ENCODE measurements around the gene KLF16. TPM values are rescaled to one million over a fixed set of nuclear protein-coding genes. Genes with fewer than 3 reads are reported as not detected.

The KLF16 gene
- total RNA-seq, 1 experiment from 2014 or later = 64.0 TPM

DNA sequence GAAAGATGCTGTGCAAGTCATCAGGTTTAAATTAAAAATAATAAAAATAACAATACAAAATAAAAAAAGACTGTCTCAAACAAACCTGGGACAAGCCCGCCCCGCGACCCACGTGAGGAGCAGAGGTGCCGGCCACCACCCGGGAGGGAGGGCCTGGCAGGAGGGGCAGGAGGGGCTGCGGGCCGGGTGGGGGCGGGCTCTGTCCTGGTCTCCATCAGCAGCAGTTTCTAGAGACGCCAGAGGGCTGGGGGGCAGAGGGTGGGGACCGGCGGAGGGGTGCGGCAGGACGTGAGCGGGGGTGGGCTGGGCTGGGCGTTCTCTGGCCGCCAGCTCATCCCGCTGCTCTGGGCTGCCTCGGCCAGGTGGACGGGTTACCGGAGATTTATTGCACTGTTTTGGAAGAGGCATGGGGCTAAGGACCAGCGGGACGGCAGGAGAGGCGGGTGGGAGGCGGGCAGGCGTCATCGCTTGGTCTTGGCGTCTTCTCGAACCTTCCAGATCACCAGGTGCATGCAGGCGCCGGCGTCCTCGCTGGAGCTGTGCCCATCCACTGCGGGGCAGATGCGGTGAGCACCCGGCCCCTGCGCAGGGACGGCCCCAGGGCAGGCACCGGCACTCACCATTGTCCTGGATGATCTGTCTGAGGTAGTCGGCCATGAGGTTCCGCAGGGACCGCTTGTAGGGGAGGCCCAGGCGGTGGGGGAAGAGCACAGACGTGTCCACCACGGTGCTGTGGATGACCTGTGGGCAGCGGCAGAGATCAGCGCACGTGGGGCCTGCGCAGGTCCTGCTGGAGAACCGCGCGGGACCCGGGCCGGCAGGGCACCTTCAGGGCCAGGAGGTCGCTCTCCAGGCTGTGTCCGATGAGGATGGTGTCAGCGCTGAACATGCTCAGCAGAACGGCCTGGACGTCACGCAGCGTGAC lies 47.5 kb downstream of the KLF16 start (continued):
- TF ChIP-seq ESRRA (CRISPR knock-in tag; IDR thresholded peaks at IDR 0.05; ENCODE audit: borderline replicate concordance) (no peak), TP53 (CRISPR knock-in tag; IDR thresholded peaks at IDR 0.05) (no peak), TEAD1 (CRISPR knock-in tag; IDR thresholded peaks at IDR 0.05) (no peak), ERG (CRISPR knock-in tag; IDR thresholded peaks at IDR 0.05) (no peak), GABPB1 (CRISPR knock-in tag; IDR thresholded peaks at IDR 0.05) (no peak), ZNF121 (CRISPR knock-in tag; IDR thresholded peaks at IDR 0.05) (no peak), SMAD4 (CRISPR knock-in tag; IDR thresholded peaks at IDR 0.05) (no peak)
- TF ChIP-seq, protein P1, sequence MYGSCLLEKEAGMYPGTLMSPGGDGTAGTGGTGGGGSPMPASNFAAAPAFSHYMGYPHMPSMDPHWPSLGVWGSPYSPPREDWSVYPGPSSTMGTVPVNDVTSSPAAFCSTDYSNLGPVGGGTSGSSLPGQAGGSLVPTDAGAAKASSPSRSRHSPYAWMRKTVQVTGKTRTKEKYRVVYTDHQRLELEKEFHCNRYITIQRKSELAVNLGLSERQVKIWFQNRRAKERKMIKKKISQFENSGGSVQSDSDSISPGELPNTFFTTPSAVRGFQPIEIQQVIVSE (CRISPR knock-in tag; IDR thresholded peaks at IDR 0.05; ENCODE audit: borderline replicate concordance) = no peak

DNA sequence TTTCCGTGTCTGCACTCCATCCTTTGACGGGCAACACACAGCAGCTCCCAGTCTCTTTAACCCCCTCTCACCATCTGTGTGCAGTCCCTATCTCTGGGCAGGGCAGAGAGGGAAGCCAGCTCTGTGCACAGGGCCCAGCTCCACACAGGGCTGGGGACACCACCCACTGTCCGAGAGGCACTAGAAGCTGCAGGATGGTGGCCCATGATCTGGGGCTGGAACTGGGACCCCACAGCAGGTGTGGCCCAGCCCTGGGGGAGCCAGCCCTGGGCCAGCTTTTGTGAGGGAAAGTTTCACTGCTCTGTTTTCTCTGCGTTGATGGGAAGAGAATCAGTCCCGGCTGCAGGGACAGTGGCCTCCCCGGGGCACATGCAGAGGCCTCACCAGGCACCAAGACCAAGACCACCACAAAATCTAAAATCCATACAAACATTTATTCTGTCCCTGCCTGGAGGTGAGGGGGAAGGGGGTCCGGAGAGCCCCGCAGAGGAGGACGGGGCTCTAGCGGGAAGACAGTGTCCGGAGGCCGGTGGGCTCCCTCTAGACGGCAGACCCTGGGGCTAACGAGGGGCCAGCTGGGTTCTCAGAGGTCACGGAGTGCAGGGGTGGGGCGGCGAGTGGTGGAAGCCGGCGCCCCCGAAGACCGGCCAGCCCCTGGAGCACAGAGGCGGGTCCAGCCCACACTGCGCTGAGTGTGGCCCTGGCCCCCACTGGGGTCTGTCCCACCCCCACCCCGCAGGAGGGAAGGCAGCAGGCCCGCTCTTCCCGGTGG lies 48.4 kb downstream of the KLF16 start:
- Mint-ChIP-seq H3K27ac (no peak overlapping the region), H3K4me3 (no peak overlapping the region)

GRCh38 chr19:1814391-1814790 lies 49.0 kb downstream of the KLF16 start:
- ChIA-PET POLR2A (no interaction called here), CTCF (interaction anchor here (0.8 to 2.9 kb wide), 10 partner anchors 9 to 34 kb away, joined by 3 to 45 read pairs (median 4); no protein-coding TSS in a partner anchor)
- H3K4me1 Mint-ChIP-seq = peaks cover 5% of the 10 kb centered on the region; the same call in 1 of the 2 replicates
- H3K27me3 Mint-ChIP-seq (ENCODE audit: low read depth) = peaks cover 4% of the 10 kb centered on the region
- no peaks in the 10 kb centered on the region for H3K9me3 Mint-ChIP-seq
- H3K36me3 Mint-ChIP-seq = peaks cover 3% of the 10 kb centered on the region; the same call in 1 of the 2 replicates
- DNase-seq (ENCODE audit: low spot score) (no peak), ATAC-seq (no peak)
- no peak overlapping the region for H3K4me3 Mint-ChIP-seq
- no peak overlapping the region for H3K27ac Mint-ChIP-seq
- TF ChIP-seq ZMAT4 (CRISPR knock-in tag; IDR thresholded peaks at IDR 0.05) (no peak), MYBL2 (CRISPR knock-in tag; IDR thresholded peaks at IDR 0.05) (no peak), ESRRA (CRISPR knock-in tag; IDR thresholded peaks at IDR 0.05; ENCODE audit: borderline replicate concordance) (no peak), ATF1 (CRISPR knock-in tag; IDR thresholded peaks at IDR 0.05) (no peak), GABPB1 (CRISPR knock-in tag; IDR thresholded peaks at IDR 0.05) (no peak), CTCF (IDR thresholded peaks at IDR 0.05) (no peak), ELF4 (CRISPR knock-in tag; IDR thresholded peaks at IDR 0.05; ENCODE audit: low read depth) (no peak), KAT7 (CRISPR knock-in tag; IDR thresholded peaks at IDR 0.05; ENCODE audit: borderline replicate concordance) (no peak), ZNF423 (CRISPR knock-in tag; IDR thresholded peaks at IDR 0.05) (no peak), JAZF1 (CRISPR knock-in tag; IDR thresholded peaks at IDR 0.05) (no peak), E2F5 (CRISPR knock-in tag; IDR thresholded peaks at IDR 0.05) (no peak), NFE2L1 (CRISPR knock-in tag; IDR thresholded peaks at IDR 0.05) (no peak)
- TF ChIP-seq, protein P2, sequence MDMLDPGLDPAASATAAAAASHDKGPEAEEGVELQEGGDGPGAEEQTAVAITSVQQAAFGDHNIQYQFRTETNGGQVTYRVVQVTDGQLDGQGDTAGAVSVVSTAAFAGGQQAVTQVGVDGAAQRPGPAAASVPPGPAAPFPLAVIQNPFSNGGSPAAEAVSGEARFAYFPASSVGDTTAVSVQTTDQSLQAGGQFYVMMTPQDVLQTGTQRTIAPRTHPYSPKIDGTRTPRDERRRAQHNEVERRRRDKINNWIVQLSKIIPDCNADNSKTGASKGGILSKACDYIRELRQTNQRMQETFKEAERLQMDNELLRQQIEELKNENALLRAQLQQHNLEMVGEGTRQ (CRISPR knock-in tag; IDR thresholded peaks at IDR 0.05) = no peak
- TF ChIP-seq, protein P3, sequence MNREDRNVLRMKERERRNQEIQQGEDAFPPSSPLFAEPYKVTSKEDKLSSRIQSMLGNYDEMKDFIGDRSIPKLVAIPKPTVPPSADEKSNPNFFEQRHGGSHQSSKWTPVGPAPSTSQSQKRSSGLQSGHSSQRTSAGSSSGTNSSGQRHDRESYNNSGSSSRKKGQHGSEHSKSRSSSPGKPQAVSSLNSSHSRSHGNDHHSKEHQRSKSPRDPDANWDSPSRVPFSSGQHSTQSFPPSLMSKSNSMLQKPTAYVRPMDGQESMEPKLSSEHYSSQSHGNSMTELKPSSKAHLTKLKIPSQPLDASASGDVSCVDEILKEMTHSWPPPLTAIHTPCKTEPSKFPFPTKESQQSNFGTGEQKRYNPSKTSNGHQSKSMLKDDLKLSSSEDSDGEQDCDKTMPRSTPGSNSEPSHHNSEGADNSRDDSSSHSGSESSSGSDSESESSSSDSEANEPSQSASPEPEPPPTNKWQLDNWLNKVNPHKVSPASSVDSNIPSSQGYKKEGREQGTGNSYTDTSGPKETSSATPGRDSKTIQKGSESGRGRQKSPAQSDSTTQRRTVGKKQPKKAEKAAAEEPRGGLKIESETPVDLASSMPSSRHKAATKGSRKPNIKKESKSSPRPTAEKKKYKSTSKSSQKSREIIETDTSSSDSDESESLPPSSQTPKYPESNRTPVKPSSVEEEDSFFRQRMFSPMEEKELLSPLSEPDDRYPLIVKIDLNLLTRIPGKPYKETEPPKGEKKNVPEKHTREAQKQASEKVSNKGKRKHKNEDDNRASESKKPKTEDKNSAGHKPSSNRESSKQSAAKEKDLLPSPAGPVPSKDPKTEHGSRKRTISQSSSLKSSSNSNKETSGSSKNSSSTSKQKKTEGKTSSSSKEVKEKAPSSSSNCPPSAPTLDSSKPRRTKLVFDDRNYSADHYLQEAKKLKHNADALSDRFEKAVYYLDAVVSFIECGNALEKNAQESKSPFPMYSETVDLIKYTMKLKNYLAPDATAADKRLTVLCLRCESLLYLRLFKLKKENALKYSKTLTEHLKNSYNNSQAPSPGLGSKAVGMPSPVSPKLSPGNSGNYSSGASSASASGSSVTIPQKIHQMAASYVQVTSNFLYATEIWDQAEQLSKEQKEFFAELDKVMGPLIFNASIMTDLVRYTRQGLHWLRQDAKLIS (CRISPR knock-in tag; IDR thresholded peaks at IDR 0.05; ENCODE audit: borderline replicate concordance) = no peak

More for the DNA sequence above, 48.4 kb downstream of the KLF16 start:
- DNase-seq (ENCODE audit: low spot score) (no peak), ATAC-seq (no peak)
- POLR2A ChIA-PET = no interaction called here
- TF ChIP-seq JAZF1 (CRISPR knock-in tag; IDR thresholded peaks at IDR 0.05) (no peak), FOXK1 (CRISPR knock-in tag; IDR thresholded peaks at IDR 0.05) (no peak), SMAD3 (CRISPR knock-in tag; IDR thresholded peaks at IDR 0.05; ENCODE audit: borderline replicate concordance) (no peak)
- CTCF ChIA-PET = interaction anchor here (0.9 to 2.9 kb wide), 7 partner anchors 11 to 35 kb away, joined by 3 to 45 read pairs (median 4); no protein-coding TSS in a partner anchor
- Mint-ChIP-seq H3K9me3 (no peaks in the 10 kb centered on the region), H3K36me3 (peaks cover 3% of the 10 kb centered on the region; the same call in 1 of the 2 replicates), H3K27me3 (ENCODE audit: low read depth) (peaks cover 4% of the 10 kb centered on the region), H3K4me1 (peaks cover 5% of the 10 kb centered on the region; the same call in 1 of the 2 replicates)

Data from WTC11 (cell line).